Endothelial cell of coronary artery (primary cell): Measurements from ENCODE around the gene REM2. TPM values are rescaled to one million over a fixed set of nuclear protein-coding genes. Genes with fewer than 3 reads are reported as not detected.

Source experiments
- total RNA-seq: library from RNA; depleted of rRNA; stranded (reverse); fragments of >200 nt; gene quantifications from 2 replicates; pipeline ENCODE4 v1.2.3, GENCODE V29; 2014

Gene REM2
- total RNA-seq = 0.09 TPM in 2 replicates

GRCh38 chr14:22883173-22883976 is at the start of gene REM2:
Gene REM2 (plus strand): TSS chr14:22883222. CDS start chr14:22883288, 66 bp downstream.

DNA sequence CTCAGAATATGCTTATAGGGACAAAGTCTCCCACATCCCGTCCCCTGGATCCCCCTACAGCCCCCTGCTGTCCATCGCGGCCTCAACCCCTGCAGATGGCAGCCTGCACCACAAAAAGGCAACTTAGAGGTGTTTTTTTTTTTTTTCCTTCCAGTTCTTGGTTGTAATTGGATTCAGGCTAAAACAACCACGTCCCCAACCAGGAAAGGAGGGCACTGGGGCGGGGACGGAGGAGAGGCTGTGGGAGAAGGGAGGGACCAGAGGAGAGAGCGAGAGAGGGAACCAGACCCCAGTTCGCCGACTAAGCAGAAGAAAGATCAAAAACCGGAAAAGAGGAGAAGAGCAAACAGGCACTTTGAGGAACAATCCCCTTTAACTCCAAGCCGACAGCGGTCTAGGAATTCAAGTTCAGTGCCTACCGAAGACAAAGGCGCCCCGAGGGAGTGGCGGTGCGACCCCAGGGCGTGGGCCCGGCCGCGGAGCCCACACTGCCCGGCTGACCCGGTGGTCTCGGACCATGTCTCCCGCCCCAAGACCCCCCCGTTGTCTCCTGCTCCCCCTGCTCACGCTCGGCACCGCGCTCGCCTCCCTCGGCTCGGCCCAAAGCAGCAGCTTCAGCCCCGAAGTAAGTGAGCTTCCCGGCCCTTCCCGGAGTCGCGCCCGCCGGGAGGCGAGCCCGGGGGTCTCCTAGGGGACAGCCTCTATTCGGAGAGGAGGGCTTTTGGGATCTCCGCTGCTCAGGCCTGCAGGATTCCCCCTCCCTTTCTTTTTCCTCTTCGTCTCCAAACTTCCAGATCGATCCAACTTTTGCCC is 46.5 kb upstream of the REM2 start, which contains the start of gene MMP14:
TSS of gene MMP14 (plus strand) at position 285 of the 813 bp plus-strand sequence. CDS start at position 518, 233 bp downstream.

GRCh38 chr14:22871224-22872032 is 11.6 kb upstream of the REM2 start, which contains the start of gene LRP10:
Gene LRP10 (plus strand): TSS chr14:22871740. CDS start chr14:22872304, 564 bp downstream.

GRCh38 chr14:22918804-22919600 is 36.0 kb downstream of the REM2 start, which contains the start of gene RBM23:
Gene RBM23 (minus strand): TSS chr14:22919149.

GRCh38 chr14:22929104-22929960 is 46.3 kb downstream of the REM2 start, which contains the start of gene PRMT5:
Gene PRMT5 (minus strand): TSS chr14:22929376. CDS start chr14:22929361, 15 bp downstream.

Other genes with a start within 250 kb of the REM2 start
- not detected in 2 replicates for gene OR6J1, start 238.9 kb upstream of the REM2 start, total RNA-seq
- gene OXA1L, start 116.5 kb upstream of the REM2 start, total RNA-seq = 78.5 and 87.6 TPM in 2 replicates
- gene SLC7A7, start 67.8 kb upstream of the REM2 start, total RNA-seq = 13.6 and 16.0 TPM in 2 replicates
- gene MRPL52, start 53.3 kb upstream of the REM2 start, total RNA-seq = 53.7 and 81.0 TPM in 2 replicates
- gene MMP14, start 46.6 kb upstream of the REM2 start, total RNA-seq = 236 and 368 TPM in 2 replicates
- gene LRP10, start 11.5 kb upstream of the REM2 start, total RNA-seq = 44.2 and 65.4 TPM in 2 replicates
- gene RBM23, start 35.9 kb downstream of the REM2 start, total RNA-seq = 43.6 and 50.5 TPM in 2 replicates
- gene PRMT5, start 46.2 kb downstream of the REM2 start, total RNA-seq = 45.9 and 71.5 TPM in 2 replicates
- 33.0 and 38.8 TPM in 2 replicates for gene HAUS4, start 73.9 kb downstream of the REM2 start, total RNA-seq
- gene AJUBA, start 99.3 kb downstream of the REM2 start, total RNA-seq = 40.2 and 86.7 TPM in 2 replicates
- gene C14orf93, start 126.9 kb downstream of the REM2 start, total RNA-seq = 4.9 and 5.3 TPM in 2 replicates
- gene PSMB5, start 151.7 kb downstream of the REM2 start, total RNA-seq = 258 and 313 TPM in 2 replicates
- not detected in 2 replicates for gene PSMB11, start 159.0 kb downstream of the REM2 start, total RNA-seq
- gene CDH24, start 174.3 kb downstream of the REM2 start, total RNA-seq = 13.9 and 15.7 TPM in 2 replicates
- 83.1 and 91.2 TPM in 2 replicates for gene ACIN1, start 211.9 kb downstream of the REM2 start, total RNA-seq
- 57.6 and 64.3 TPM in 2 replicates for gene C14orf119, start 212.3 kb downstream of the REM2 start, total RNA-seq
- not detected in 2 replicates for gene CIROP, start 221.8 kb downstream of the REM2 start, total RNA-seq
- gene CEBPE, start 236.0 kb downstream of the REM2 start, total RNA-seq = not detected in 2 replicates